ENCODE results near the gene NOTUM. TPM values are rescaled to one million over a fixed set of nuclear protein-coding genes. Genes with fewer than 3 reads are reported as not detected.

Gene NOTUM
- polyA plus RNA-seq, 4 donors: 1.0 to 1.1 TPM; not detected in 2

DNA sequence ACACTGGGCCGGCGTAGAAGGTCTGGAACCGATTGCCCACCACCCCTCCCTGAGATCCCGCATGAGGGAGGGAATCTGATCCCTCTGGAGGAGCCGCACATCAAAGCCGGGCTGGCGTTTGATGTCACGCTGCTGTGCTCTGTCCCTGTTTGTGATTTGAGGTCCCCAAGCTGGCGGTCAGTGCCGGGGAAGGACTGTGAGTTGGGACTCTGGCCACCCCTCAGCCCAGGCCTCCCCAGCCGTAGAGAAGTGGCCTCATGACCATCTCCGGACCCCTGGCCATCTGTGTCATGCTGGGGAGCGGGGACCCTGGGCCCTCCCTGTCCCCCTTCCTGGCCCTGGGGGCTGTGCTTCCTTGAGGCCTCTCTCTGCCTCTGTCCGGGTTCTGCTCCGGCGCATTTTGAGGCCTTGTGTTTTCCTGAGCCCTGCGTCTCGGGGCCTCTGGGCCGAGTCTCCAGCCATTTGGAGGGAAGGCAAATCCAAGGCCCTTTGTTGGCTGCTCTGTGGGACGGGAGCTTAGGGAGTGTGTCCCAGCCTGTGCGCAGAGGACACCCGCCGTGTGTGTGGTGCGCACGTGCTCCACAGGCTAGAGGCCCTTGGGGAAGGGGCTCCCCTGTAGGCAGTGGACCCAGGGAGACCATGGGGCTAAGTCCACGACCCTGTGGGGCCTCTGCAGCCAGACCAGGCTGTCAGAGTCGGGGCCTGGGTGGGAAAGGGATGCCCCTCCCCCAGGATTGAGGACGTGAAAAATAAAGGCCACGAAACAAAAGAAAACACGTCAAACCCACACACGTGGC lies 31.5 kb upstream of the NOTUM start:
- no peak for DNase-seq
- H3K36me3 ChIP-seq (ENCODE audit: control insufficient read depth in 3 of 3, insufficient read depth in 2 of 3, low read depth in 1 of 3, low read length in 3 of 3): peaks cover 0 to 71% (median 0%) of the 10 kb centered on the region in 3 donors
- H3K9me3 ChIP-seq (ENCODE audit: control insufficient read depth in 2 of 2, insufficient read depth in 1 of 2, low read depth in 1 of 2, low read length in 1 of 2): peaks cover 0 to 5% of the 10 kb centered on the region in 2 donors
- H3K27ac ChIP-seq (ENCODE audit: low read depth in 1 of 3, low read length in 2 of 3): peak overlapping the region in 2 of 3 donors; percentile 8 to 26
- H3K27me3 ChIP-seq (ENCODE audit: control insufficient read depth in 3 of 3, insufficient read depth in 3 of 3, low read length in 3 of 3): no peaks in the 10 kb centered on the region
- FAIRE-seq: no peak
- H3K4me1 ChIP-seq (ENCODE audit: control insufficient read depth in 3 of 3, insufficient read depth in 2 of 3, low read depth in 1 of 3, low read length in 2 of 3): peaks cover 0 to 20% (median 4%) of the 10 kb centered on the region in 3 donors
- H3K4me3 ChIP-seq (ENCODE audit: low read depth in 1 of 3, low read length in 3 of 3): no peak overlapping the region
- WGBS, 3 donors: 45 to 70% (median 63%) methylated on average over 31 of the region's 31 CpGs

DNA sequence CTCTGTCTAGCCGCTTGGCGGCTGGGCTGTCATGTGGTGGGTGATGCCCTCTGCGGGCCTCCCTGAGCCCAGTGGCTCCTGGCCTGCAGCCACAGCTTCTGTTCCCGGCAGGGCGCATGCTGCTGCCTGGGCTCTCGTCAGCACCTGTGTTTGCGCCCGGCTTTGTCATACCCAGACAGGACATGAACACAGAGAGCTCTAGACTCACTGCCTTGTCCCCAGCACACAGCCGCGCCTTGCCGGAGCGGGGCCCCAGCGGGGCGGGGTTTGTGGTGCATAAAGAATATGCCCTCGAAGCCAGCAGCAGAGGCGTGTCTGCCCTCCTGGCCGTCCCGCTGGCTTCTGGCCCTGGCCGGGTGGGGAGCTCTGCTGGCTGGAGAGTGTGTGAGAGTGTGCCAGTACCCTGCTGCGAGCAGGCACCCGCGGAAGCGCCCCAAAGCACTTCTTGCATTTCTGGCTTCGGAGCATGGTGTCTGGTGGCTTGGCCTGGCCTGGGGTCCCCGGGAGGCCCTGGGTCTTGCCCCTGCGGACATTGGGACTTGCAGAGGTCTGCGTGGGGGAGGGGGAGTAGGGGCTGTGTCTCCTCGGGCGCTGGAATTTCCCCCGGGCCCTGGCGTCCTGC lies 30.8 kb upstream of the NOTUM start:
- FAIRE-seq (no peak), DNase-seq (peak; percentile 84 to 94)
- peak overlapping the region; percentile 26 to 86 (median 38) for H3K27ac ChIP-seq (ENCODE audit: low read depth in 1 of 3, low read length in 2 of 3)
- H3K36me3 ChIP-seq (ENCODE audit: control insufficient read depth in 3 of 3, insufficient read depth in 2 of 3, low read depth in 1 of 3, low read length in 3 of 3): peaks cover 0 to 74% (median 0%) of the 10 kb centered on the region in 3 donors
- peaks cover 0 to 5% of the 10 kb centered on the region in 2 donors for H3K9me3 ChIP-seq (ENCODE audit: control insufficient read depth in 2 of 2, insufficient read depth in 1 of 2, low read depth in 1 of 2, low read length in 1 of 2)
- H3K27me3 ChIP-seq (ENCODE audit: control insufficient read depth in 3 of 3, insufficient read depth in 3 of 3, low read length in 3 of 3): no peaks in the 10 kb centered on the region
- no peak overlapping the region for H3K4me3 ChIP-seq (ENCODE audit: low read depth in 1 of 3, low read length in 3 of 3)
- WGBS, 3 donors: 19 to 45% (median 22%) methylated on average over 29 to 31 of the region's 31 CpGs
- H3K4me1 ChIP-seq (ENCODE audit: control insufficient read depth in 3 of 3, insufficient read depth in 2 of 3, low read depth in 1 of 3, low read length in 2 of 3): peaks cover 0 to 20% (median 4%) of the 10 kb centered on the region in 3 donors

DNA sequence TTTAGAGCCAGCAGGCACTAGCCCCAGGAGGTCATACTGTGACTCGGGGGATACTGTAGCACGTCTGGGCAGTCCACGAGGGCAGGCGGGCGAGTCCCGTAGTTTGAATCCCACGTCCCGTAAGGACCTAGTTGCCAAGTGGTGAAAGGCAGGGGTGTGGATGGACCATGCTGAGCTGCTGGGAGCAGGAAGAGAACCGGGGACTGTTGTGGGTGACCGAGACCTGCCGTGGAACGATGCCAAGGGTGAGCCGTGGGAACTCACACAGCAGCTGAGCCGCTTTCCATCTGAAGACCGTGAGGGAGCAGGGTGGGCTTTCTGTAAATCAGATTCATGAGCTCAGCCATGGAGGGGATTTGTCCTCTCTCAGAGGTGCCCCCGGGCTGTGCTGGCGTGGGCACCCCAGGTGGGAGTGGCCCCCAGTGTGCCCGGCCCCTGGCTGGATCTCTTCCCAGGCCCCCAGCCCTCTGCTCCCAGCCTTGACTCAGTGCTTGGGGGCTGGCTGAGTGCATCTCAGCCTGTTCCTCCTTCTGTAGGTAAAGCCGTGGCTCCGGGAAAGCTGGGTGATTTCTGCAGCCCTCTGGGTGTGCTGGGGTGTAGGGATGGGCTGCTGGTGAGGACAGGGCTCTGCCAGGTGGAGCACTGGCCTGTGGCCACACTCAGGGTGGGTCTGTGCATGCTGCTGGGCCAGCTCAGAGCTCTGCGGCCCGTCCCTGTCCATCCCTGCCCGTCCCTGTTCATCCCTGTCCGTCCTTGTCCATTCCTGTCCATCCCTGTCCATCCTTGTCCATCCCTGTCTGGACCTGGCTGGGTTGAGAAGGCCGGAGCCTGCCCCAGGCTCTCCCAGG lies 30.1 kb upstream of the NOTUM start:
- 31 to 70% (median 51%) methylated on average over 25 of the region's 25 CpGs for WGBS, 3 donors
- Histone ChIP-seq H3K27me3 (ENCODE audit: control insufficient read depth in 3 of 3, insufficient read depth in 3 of 3, low read length in 3 of 3) (no peaks in the 10 kb centered on the region), H3K36me3 (ENCODE audit: control insufficient read depth in 3 of 3, insufficient read depth in 2 of 3, low read depth in 1 of 3, low read length in 3 of 3) (peaks cover 0 to 74% (median 0%) of the 10 kb centered on the region in 3 donors), H3K4me1 (ENCODE audit: control insufficient read depth in 3 of 3, insufficient read depth in 2 of 3, low read depth in 1 of 3, low read length in 2 of 3) (peaks cover 0 to 20% (median 4%) of the 10 kb centered on the region in 3 donors), H3K4me3 (ENCODE audit: low read depth in 1 of 3, low read length in 3 of 3) (no peak overlapping the region), H3K9me3 (ENCODE audit: control insufficient read depth in 2 of 2, insufficient read depth in 1 of 2, low read depth in 1 of 2, low read length in 1 of 2) (peaks cover 0 to 5% of the 10 kb centered on the region in 2 donors), H3K27ac (ENCODE audit: low read depth in 1 of 3, low read length in 2 of 3) (peak overlapping the region; percentile 26 to 86 (median 38))
- no peak for DNase-seq
- no peak for FAIRE-seq

DNA sequence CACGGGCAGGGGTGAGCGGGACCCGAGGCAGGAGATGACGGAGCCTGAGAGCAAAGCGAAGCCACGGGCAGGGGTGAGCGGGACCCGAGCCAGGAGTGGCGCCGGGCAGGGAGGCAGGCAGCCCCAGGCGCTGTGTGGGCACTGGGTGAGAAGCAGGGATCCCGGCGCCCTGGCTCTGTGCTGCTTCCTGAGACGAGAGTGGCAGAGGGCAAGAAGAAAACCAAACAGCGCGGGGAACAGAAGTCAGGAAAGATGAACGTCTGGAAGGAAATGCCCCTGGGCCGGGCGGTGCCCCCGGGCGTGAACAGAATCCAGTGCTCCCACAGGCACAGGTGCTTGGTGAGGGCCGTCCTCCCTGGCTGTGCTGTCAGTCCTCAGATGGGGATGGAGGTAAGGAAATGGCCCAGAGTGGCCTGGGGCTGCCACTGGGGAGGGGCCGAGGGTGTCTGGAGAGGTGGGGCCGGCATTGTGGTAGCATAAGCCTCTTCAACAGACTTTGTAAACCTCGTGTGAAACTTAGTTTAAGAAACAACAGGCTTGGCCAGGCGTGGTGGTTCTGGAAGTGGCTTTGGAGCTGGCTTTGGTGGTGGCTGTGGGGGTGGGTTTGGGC lies 26.3 kb upstream of the NOTUM start:
- peaks cover 4 to 77% (median 4%) of the 10 kb centered on the region in 3 donors for H3K36me3 ChIP-seq (ENCODE audit: control insufficient read depth in 3 of 3, insufficient read depth in 2 of 3, low read depth in 1 of 3, low read length in 3 of 3)
- peaks cover 0 to 14% (median 4%) of the 10 kb centered on the region in 3 donors for H3K4me1 ChIP-seq (ENCODE audit: control insufficient read depth in 3 of 3, insufficient read depth in 2 of 3, low read depth in 1 of 3, low read length in 2 of 3)
- DNase-seq: no peak
- WGBS, 3 donors: 87 to 89% (median 89%) methylated on average over 24 to 26 of the region's 26 CpGs
- H3K9me3 ChIP-seq (ENCODE audit: control insufficient read depth in 2 of 2, insufficient read depth in 1 of 2, low read depth in 1 of 2, low read length in 1 of 2): peaks cover 0 to 5% of the 10 kb centered on the region in 2 donors
- H3K27me3 ChIP-seq (ENCODE audit: control insufficient read depth in 3 of 3, insufficient read depth in 3 of 3, low read length in 3 of 3): no peaks in the 10 kb centered on the region
- FAIRE-seq: no peak
- H3K27ac ChIP-seq (ENCODE audit: low read depth in 1 of 3, low read length in 2 of 3): no peak overlapping the region
- no peak overlapping the region for H3K4me3 ChIP-seq (ENCODE audit: low read depth in 1 of 3, low read length in 3 of 3)

DNA sequence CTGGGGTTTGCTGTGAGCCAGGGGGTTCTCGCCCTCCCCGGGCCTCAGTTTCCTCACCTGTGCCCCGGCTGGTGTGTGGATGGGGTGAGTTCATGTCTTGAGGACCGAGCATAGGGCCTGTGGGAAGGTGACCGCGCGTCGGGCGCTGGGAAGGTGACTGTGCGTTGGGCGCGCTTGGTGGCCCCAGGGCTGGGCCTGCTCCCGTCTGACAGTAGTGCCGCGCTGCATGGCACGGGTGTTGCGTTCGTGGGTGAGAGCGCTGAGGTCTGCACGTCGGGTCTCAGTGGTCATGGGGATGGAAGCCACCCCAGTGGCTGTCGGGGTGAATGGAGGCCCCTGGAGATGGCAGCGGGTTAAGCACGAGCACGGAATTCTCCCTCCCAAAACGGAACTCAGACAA lies 25.6 kb upstream of the NOTUM start:
- Histone ChIP-seq H3K27ac (ENCODE audit: low read depth in 1 of 3, low read length in 2 of 3) (no peak overlapping the region), H3K9me3 (ENCODE audit: control insufficient read depth in 2 of 2, insufficient read depth in 1 of 2, low read depth in 1 of 2, low read length in 1 of 2) (peaks cover 0 to 5% of the 10 kb centered on the region in 2 donors), H3K4me3 (ENCODE audit: low read depth in 1 of 3, low read length in 3 of 3) (no peak overlapping the region), H3K27me3 (ENCODE audit: control insufficient read depth in 3 of 3, insufficient read depth in 3 of 3, low read length in 3 of 3) (no peaks in the 10 kb centered on the region), H3K36me3 (ENCODE audit: control insufficient read depth in 3 of 3, insufficient read depth in 2 of 3, low read depth in 1 of 3, low read length in 3 of 3) (peaks cover 4 to 80% (median 4%) of the 10 kb centered on the region in 3 donors), H3K4me1 (ENCODE audit: control insufficient read depth in 3 of 3, insufficient read depth in 2 of 3, low read depth in 1 of 3, low read length in 2 of 3) (peaks cover 0 to 8% (median 4%) of the 10 kb centered on the region in 3 donors)
- DNase-seq: no peak
- WGBS, 3 donors: 96 to 99% (median 97%) methylated on average over 26 of the region's 26 CpGs
- FAIRE-seq: no peak

DNA sequence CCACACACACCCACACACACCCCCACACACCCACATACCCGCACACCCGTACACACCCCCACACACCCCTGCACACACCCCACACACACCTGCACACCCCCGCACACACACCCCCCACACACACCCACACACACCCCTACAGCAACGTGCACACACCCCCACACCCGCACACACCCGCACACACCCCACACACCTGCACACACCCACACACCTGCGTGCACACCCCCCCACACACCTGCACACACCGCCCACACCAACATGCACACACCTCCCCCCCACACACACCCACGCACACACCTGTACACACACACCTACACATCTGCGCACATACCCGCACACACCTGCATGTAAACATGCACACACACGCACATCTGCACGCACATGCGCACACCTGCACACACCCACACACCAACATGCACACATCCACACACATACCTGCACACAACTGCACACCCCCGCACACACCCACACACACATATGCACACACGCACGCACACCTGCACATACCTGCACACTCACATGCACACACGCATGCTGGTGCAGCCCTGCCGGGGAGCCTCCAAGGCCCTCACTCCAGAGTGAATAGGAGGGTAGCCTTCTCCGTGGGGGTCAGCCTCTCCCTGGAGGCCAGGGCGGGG lies 23.9 kb upstream of the NOTUM start:
- WGBS, 3 donors: 78 to 95% (median 89%) methylated on average over 14 to 21 of the region's 21 CpGs
- peaks cover 4 to 81% (median 4%) of the 10 kb centered on the region in 3 donors for H3K36me3 ChIP-seq (ENCODE audit: control insufficient read depth in 3 of 3, insufficient read depth in 2 of 3, low read depth in 1 of 3, low read length in 3 of 3)
- FAIRE-seq: no peak

DNA sequence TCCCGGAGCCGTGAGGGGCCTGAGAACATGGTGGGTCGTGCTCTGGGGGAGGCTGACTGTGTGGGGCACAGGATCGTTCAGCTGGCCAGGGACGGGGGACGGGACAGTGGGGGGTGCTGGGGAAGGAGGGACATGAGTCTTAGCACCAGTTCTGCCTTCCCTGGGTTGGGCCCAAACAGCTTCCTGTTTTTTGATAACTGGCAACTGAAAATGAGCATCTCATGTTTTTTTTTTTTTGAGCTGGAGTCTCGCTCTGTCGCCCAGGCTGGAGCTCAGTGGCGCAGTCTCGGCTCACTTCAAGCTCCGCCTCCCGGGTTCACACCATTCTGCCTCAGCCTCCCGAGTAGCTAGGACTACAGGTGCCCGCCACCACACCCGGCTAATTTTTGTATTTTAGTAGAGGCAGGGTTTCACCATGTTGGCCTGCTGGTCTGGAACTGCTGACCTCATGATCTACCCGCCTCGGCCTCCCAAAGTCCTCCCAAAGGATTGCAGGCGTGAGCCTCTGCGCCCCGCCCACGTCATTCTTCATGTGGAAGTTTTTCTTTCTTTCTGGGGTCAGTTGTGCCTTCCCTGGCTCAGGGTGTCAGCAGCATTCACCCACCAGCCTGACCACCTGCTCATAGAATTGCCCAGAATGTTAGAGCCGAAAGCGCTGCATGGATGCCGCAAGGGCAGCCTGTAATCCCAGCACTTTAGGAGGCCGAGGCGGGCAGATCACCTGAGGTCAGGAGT lies 22.8 kb upstream of the NOTUM start:
- no peak overlapping the region for H3K27ac ChIP-seq (ENCODE audit: low read depth in 1 of 3, low read length in 2 of 3)
- DNase-seq (no peak), FAIRE-seq (no peak)
- peaks cover 4 to 83% (median 4%) of the 10 kb centered on the region in 3 donors for H3K36me3 ChIP-seq (ENCODE audit: control insufficient read depth in 3 of 3, insufficient read depth in 2 of 3, low read depth in 1 of 3, low read length in 3 of 3)
- H3K4me3 ChIP-seq (ENCODE audit: low read depth in 1 of 3, low read length in 3 of 3): no peak overlapping the region
- WGBS, 3 donors: 94 to 96% (median 95%) methylated on average over 26 of the region's 26 CpGs
- peaks cover 0 to 9% (median under 1%) of the 10 kb centered on the region in 3 donors for H3K4me1 ChIP-seq (ENCODE audit: control insufficient read depth in 3 of 3, insufficient read depth in 2 of 3, low read depth in 1 of 3, low read length in 2 of 3)
- H3K27me3 ChIP-seq (ENCODE audit: control insufficient read depth in 3 of 3, insufficient read depth in 3 of 3, low read length in 3 of 3): no peaks in the 10 kb centered on the region
- no peaks in the 10 kb centered on the region for H3K9me3 ChIP-seq (ENCODE audit: control insufficient read depth in 2 of 2, insufficient read depth in 1 of 2, low read depth in 1 of 2, low read length in 1 of 2)

More for the DNA sequence above, 23.9 kb upstream of the NOTUM start:
- Histone ChIP-seq H3K9me3 (ENCODE audit: control insufficient read depth in 2 of 2, insufficient read depth in 1 of 2, low read depth in 1 of 2, low read length in 1 of 2) (no peaks in the 10 kb centered on the region), H3K27ac (ENCODE audit: low read depth in 1 of 3, low read length in 2 of 3) (no peak overlapping the region), H3K4me1 (ENCODE audit: control insufficient read depth in 3 of 3, insufficient read depth in 2 of 3, low read depth in 1 of 3, low read length in 2 of 3) (no peaks in the 10 kb centered on the region), H3K27me3 (ENCODE audit: control insufficient read depth in 3 of 3, insufficient read depth in 3 of 3, low read length in 3 of 3) (no peaks in the 10 kb centered on the region), H3K4me3 (ENCODE audit: low read depth in 1 of 3, low read length in 3 of 3) (no peak overlapping the region)
- no peak for DNase-seq
